K562 (cell line): ENCODE data around the gene ZNF146. TPM values are rescaled to one million over a fixed set of nuclear protein-coding genes. Genes with fewer than 3 reads are reported as not detected.

Experiments
- ELF2 ChIP-seq: fragments of 250-450 bp; sonication (Bioruptor Pico); IDR thresholded peaks from 2 replicates; pipeline ENCODE4 v1.5.0; 2021; ENCODE audit warnings: mild to moderate bottlenecking
- MYC ChIP-seq, 2 experiments: fragments of 250-450 bp in 1 of 2; sonication (Bioruptor Pico) in 1 of 2; IDR thresholded peaks; 2 replicates each; pipeline versions ENCODE4 v1.5.1 to v1.6.1; 2012 to 2021; ENCODE audit warnings: low read depth in 2 of 2, borderline replicate concordance in 1 of 2, improper control_type of control experiment in 1 of 2, low read length in 1 of 2, mild to moderate bottlenecking in 1 of 2, moderate library complexity in 1 of 2
- SIN3A ChIP-seq, 2 experiments: fragments of 150-350 bp in 1 of 2; IDR thresholded peaks; 2 replicates each; pipeline ENCODE4 v1.6.1; 2011 to 2016; ENCODE audit warnings: borderline replicate concordance in 2 of 2, low read depth in 2 of 2, low read length in 2 of 2, mild to moderate bottlenecking in 2 of 2, moderate library complexity in 2 of 2; ENCODE audit not compliant: control insufficient read depth in 1 of 2
- SMAD3 ChIP-seq: fragments of 450-650 bp; formaldehyde crosslinking; conservative IDR thresholded peaks from 2 replicates; pipeline ENCODE4 v1.4.0; 2020; ENCODE audit warnings: mild to moderate bottlenecking
- ZNF12 ChIP-seq: sonication (generic); formaldehyde crosslinking; IDR thresholded peaks from 2 replicates; pipeline ENCODE4 v1.4.0; 2020; ENCODE audit warnings: mild to moderate bottlenecking, missing genetic modification reagents
- polyA plus RNA-seq, 8 experiments: library from polyadenylated mRNA; depleted of rRNA in 4 of 8; stranded (reverse) in 5 of 8; unstranded in 3 of 8; fragments of >200 nt; fragmentation: Nextera tagmentation in 2 of 8; fragmentation: Illumina TruSeq in 1 of 8; extraction: Ambion mirVana in 2 of 8; extraction: Trizol in 1 of 8; gene quantifications; 2 replicates each; pipeline versions ENCODE4 v1.2.1 to v1.2.3, GENCODE V29; 2011 to 2014; ENCODE audit warnings: inconsistent platforms in 1 of 8, missing spikeins in 1 of 8
- total RNA-seq, 7 experiments: library from RNA; depleted of rRNA in 6 of 7; stranded (reverse); fragments of >200 nt in 6 of 7; fragmentation: Illumina TruSeq in 2 of 7; extraction: Trizol in 2 of 7; gene quantifications; 2 replicates each; pipeline versions ENCODE4 v1.2.1 to v1.2.3, GENCODE V29; 2011 to 2021; ENCODE audit warnings: low replicate concordance in 1 of 7
- TF ChIP-seq, protein P1 (sequence below): fragments of 200-800 bp; sonication (Bioruptor generic); IDR thresholded peaks from 2 replicates; pipeline ENCODE4 v1.6.1; 2017; ENCODE audit warnings: missing genetic modification characterization, missing compliant biosample characterization
- TF ChIP-seq, protein P2 (sequence below): fragments of 450-650 bp; formaldehyde crosslinking; conservative IDR thresholded peaks from 2 replicates; pipeline ENCODE4 v1.4.0; 2022; ENCODE audit warnings: mild to moderate bottlenecking, missing genetic modification characterization

The ZNF146 gene
- total and polyA plus RNA-seq, 9 of the 15 experiments (the other 6 are each of a cell fraction or from before 2014, with no cell fraction given), result 36.2 to 195 (median 116) TPM

DNA sequence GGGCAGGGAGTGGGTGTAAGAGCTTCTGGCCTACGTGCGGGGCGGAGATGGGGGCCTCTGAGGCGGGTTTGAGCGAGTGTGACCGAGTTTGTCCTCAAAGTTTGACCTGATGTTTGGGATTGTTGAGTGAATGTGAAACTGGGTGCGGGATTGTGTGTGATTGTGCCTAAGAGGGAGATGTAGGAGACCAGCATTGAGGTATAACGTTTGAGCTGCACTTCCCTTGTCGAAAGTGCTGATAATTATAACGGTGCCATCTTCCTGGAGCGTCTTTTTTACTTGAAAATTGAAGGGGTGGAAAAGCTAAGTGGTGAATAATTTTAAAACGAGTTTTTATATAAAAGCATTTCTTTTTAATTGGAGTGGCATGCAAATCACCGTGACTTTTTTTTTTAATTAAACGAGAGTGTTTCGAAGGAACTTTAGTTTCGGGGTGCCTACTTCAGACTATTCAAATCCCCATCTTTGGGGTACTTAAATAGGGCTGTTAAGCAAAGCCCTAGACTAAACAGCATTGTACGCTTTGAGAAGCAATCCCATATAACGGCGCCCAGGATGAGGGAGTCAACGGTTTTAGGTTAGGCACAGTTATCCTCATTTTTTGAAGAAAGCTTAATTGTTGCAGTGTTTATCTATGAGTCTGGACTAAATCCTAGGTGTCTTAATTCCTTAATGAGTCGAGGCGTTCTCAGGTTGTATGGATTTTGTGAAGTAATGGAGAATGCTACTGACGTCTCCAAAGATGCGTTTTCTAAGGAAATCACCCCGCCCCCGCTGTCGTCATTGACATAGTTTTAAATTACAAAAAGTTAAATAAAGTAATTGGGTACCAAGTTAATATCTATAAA, 594 bp downstream of the ZNF146 start (continued):
- TF ChIP-seq, protein P1, sequence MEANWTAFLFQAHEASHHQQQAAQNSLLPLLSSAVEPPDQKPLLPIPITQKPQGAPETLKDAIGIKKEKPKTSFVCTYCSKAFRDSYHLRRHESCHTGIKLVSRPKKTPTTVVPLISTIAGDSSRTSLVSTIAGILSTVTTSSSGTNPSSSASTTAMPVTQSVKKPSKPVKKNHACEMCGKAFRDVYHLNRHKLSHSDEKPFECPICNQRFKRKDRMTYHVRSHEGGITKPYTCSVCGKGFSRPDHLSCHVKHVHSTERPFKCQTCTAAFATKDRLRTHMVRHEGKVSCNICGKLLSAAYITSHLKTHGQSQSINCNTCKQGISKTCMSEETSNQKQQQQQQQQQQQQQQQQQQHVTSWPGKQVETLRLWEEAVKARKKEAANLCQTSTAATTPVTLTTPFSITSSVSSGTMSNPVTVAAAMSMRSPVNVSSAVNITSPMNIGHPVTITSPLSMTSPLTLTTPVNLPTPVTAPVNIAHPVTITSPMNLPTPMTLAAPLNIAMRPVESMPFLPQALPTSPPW (CRISPR knock-in tag), result 0 out of 2 replicates have a peak, but pooled peaks have one; percentile 33
- TF ChIP-seq ZNF12 (CRISPR knock-in tag), result peak; percentile 68; the same call in 1 of the 2 replicates
- TF ChIP-seq, protein P2, sequence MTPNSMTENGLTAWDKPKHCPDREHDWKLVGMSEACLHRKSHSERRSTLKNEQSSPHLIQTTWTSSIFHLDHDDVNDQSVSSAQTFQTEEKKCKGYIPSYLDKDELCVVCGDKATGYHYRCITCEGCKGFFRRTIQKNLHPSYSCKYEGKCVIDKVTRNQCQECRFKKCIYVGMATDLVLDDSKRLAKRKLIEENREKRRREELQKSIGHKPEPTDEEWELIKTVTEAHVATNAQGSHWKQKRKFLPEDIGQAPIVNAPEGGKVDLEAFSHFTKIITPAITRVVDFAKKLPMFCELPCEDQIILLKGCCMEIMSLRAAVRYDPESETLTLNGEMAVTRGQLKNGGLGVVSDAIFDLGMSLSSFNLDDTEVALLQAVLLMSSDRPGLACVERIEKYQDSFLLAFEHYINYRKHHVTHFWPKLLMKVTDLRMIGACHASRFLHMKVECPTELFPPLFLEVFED, result peak; percentile 94
- 0 out of 4 replicates have a peak, but pooled peaks of 1 of the 2 experiments have one; percentile 12 for TF ChIP-seq SIN3A (IDR thresholded peaks at IDR 0.05; ENCODE audit: borderline replicate concordance in 2 of 2, control insufficient read depth in 1 of 2, low read depth in 2 of 2, low read length in 2 of 2)
- TF ChIP-seq SMAD3 (CRISPR knock-in tag), result 0 out of 2 replicates have a peak, but pooled peaks have one; percentile 33
- TF ChIP-seq MYC (IDR thresholded peaks at IDR 0.05; ENCODE audit: low read depth, low read length), result no peak
- peak; percentile 5; the same call in 1 of the 2 replicates for TF ChIP-seq MYC (CRISPR knock-in tag; IDR thresholded peaks at IDR 0.05; ENCODE audit: borderline replicate concordance, low read depth)
- TF ChIP-seq ELF2, result 0 out of 2 replicates have a peak, but pooled peaks have one; percentile 44
